Activated T-helper 9 cell treated with anti-CD3 and anti-CD28 coated beads, Interleukin-2, amount 50 U/mL, for 16 hours (primary cell): ENCODE data around the gene MPG.

Experiments
- DNase-seq: peaks from one replicate; pipeline ENCODE4 v3.0.0-alpha.2; 2020; ENCODE audit warnings: low read depth

The MPG gene

GRCh38 chr16:66309-67182 is 11.5 kb upstream of the MPG start:
- DNase-seq: no peak

GRCh38 chr16:67183-67791 is 10.7 kb upstream of the MPG start:
- no peak for DNase-seq

DNA sequence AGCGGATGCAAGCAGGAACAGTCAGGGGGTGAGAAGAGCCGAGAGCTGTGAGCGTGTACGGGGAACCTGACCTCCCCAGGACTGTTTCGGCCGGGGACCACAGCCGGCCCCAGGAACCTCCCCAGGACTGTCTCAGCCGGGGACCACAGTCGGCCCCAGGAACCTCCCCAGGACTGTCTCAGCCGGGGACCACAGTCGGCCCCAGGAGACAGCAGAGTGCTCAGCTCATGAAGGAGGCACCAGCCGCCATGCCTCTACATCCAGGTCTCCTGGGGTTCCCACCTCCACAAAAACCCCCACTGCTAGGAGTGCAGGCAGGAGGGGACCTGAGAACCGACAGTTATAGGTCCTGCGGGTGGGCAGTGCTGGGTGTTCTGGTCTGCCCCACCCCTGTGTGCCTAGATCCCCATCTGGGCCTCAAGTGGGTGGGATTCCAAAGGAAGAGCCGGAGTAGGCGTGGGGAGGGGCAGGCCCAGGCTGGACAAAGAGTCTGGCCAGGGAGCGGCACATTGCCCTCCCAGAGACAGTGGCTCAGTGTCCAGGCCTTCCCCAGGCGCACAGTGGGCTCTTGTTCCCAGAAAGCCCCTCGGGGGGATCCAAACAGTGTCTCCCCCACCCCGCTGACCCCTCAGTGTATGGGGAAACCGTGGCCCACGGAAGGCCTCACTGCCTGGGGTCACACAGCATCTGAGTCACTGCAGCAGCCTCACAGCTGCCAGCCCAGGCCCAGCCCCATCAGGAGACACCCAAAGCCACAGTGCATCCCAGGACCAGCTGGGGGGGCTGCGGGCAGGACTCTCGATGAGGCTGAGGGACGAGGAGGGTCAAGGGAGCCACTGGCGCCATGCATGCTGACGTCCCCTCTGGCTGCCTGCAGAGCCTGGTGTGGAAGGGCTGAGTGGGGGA is 9.9 kb upstream of the MPG start:
- no peak for DNase-seq

DNA sequence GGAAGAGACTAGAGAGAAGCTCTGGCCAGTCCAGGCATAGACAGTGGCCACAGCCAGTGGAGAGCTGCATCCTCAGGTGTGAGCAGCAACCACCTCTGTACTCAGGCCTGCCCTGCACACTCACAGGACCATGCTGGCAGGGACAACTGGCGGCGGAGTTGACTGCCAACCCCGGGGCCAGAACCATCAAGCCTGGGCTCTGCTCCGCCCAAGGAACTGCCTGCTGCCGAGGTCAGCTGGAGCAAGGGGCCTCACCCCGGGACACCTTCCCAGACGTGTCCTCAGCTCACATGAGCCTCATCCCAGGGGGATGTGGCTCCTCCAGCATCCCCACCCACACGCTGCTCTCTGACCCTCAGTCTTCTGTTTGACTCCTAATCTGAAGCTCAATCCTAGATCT is 8.8 kb upstream of the MPG start:
- no peak for DNase-seq

DNA sequence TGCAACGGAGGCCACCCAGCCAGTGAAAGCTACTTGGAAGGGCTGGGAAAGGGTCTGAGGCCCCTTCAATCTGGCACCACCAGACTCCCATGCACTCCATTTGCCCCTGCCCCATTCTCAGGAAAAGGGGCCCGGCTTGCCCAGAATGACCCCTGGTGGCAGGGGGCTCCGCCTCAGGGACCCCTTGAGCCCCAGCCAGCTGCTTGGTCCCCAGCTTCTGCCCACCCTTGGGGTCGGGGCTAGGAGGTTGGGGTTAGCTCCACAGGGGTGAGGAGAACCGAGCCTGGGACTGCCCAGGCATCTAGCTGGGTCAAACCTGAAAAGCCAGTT is 6.8 kb upstream of the MPG start:
- DNase-seq: no peak

DNA sequence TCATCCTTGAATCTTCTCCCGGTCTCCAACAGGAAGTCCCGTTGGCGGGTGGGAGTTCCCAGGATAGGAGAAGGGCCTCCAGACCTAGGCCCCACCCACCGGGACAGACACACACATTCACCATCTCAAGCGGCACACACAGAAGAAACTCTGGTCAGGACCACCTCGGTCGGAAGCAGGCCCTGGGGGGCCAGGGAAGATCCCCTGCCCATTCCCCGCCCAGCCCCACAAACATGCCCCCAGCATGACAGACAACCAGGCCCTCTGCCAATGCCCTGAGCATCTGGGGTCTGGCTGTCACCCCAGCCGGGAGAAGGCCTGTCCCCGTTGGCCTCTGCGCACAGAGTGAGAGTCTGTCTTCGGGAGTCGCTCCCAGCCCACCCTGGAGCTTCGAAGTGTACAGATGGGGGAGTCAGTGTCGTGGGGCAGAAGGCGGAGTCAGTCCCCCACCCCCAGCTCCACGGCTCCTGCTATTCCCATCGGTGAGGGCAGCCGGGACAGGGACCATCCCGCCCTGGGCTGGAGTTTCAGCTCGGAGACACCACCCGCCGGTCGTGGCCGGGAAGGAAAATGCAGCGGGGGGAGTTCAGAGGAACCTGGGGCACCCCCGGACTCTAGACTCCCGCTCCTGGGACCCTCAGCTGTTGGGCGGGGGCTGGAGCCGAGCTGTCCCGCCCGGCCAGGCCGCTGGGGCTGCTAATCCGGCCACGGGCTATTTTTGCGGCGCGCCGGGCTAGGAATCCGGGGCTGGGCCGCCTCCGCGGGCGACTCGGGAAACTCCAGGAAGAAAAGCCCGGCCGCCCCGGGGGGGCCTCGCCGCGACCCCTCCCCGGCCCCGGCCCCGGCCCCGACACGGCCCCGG is 6.3 kb upstream of the MPG start:
- DNase-seq: no peak

DNA sequence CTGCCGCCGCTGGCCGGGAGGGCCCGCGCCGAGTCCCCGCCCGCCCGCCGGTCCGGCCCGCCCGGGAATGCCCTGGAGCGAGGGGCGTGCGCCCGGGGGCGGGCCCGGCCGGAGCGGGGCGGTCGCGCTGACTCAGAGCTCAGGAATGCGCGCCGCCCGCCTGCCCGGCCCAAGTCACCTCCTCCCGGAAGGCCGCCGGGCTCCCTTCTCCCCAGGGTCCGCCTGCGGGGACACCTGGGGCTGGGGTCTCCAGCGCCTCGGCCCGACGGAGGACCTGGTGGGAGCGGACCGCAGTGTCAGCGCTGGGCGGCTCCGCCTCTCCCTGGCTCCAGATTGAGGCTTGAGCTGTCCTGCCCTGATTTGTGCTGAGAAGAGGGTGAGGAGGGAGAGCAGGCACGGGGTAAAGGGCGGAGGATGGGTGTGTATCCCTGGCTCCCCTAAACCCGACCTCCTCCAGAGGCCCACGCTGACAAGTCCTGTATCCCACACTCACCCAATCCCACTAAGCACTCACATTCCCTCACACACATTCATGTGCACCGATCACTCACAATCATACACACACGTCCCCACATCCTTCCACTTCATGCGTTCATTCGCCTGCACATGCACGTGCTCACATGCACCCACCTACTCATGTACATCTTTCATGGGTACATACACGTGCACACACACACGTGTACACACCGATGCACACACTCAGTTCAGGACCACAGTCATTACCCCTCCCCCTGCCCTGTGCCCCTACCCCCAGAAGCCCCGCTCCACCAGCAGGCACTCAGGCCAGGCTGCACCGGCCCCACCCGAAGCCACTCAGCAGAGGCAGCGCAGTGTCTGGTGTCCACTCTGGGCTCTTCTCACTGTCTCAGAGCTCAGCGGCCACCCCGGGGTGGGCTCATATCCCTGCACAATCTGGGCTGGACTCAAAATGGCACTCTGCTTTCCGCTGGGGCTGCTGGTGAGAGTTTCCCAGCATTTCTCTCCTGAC is 5.2 kb upstream of the MPG start, which contains the start of gene RHBDF1:
TSS of gene RHBDF1 (minus strand) at position 71 of the 988 bp plus-strand sequence. CDS start 7,616 bp downstream, outside the sequence.
- no peak for DNase-seq

DNA sequence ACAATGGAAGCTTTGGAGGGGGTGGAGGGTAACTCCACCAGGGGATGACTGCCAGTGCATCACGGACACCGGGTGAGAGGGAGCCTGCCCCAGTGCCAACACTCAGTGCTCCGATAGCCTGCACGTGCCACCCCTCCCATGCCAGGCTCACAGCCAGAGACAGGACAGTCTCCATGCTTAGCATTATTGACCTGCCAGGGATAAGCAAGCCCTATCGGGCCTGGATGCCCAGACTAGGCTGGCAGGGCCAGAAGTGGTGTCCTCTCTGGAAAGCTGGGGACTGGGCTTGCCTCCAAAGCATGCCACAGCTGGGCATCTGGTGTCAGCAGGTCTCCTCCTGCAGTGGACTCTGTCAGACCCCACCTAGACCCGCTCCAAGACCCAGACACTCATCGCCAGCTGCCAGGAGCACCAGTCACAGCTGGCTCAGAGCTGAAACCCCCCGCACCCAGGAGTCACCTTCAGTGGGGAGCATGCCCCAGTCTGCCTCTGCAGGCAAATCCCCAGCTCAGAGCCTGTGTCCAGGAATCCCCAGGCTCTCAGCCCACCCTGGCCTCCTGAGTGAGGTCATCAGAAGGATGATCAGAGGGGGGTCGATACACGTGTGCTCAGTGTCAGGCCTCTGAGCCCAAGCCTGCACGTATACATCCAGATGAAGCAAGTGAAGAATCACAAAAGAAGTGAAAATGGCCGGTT is 3.8 kb upstream of the MPG start:
- no peak for DNase-seq

DNA sequence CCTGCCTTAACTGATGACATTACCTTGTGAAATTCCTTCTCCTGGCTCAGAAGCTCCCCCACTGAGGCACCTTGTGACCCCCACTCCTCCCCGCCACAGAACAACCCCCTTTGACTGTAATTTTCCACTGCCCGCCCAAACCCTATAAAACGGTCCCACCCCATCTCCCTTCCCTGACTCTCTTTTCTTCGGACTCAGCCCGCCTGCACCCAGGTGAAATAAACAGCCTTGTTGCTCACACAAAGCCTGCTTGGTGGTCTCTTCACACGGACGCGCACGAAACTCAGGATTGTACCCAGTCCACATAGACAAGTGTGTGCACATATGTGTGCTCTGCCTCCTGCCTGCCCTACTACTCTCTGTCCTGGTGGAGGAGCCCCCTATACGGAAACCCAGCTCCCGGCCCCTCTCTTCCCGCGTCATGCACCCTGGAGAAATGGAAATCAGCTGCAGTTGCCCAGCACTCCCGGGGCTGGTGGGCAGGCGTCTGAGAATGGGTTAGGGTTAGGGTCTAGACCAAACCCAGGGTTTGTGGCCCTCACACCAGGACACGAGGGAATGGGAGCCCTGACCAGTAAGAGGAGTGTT is 3.2 kb upstream of the MPG start:
- DNase-seq: no peak

DNA sequence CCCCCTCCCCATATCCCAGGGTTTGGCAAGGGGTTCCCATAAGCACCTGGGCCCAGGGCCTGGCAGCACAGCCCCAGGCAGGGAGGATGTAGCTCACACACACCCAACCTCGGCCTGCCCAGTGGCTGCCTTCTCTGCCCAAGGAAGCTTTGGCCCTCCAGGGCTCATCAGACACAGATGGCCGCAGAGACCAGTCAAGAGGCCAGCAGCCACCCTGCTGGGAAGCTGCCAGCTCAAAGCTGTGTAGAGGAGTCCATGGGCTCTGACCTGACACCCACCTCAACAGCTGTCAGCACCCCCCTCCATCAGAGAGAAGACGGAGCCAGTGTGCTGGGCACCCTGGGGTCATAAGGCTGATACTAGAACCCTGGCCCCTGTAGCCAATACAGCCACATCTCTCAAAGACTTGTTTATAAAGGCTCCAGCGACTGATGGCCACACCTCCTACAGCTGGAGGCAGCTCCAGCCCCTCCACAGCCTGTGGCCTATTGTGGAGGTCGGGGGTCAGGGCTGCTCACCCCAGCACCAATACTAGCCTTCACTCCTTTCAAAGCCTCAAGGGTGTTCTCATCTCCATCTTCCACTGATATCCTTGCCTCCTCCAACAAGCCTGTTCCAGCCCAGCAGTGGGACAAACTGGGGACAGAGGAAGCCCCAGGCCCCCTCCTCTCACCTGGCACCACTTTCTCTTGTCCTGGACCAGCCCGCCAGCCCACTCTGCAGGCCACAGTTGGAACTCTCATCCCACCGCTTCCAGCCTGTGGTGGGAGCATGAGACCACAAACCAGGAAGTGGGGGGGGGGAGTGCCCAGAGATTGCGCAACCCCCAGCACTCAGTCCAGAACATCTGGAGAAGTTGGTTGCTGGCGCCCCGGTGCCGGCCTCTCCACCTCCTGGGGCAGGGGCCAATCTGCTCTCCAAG is 2.2 kb upstream of the MPG start:
- no peak for DNase-seq

DNA sequence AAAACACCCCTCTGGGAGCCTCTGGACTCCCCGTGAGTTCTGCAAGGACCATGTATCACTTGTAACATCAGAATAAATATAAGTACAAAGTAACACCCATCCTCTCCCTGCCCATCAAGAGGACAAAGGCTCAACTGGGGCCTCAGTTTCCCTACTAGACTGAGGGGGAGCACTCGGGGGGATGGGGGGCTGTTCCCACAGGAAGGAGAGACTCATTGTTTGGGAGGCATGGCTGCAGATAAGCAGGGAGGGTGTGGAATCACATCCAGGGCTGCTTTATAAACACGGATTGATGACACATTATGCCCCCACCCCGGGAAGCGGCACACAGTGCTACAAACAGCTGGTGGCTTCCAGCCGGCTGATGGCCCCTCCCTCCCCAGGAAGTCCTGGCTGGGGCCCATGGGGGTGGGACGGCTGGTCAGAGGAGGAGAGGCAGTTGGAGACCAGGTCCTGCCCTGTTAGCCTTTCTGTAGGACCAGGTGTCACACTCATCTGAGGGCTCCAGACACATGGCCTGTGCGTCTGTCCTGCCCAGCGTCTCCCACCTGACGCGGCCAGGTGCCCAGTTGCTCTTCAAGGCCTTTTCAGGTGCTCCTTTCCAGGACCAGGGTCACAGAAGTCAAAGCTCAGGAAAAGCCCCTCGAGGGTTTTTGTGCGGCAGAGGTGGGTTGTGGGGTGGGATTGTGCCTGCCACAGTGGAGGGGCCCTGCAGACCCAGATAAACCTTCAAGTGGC is 1.3 kb upstream of the MPG start:
- DNase-seq: no peak

DNA sequence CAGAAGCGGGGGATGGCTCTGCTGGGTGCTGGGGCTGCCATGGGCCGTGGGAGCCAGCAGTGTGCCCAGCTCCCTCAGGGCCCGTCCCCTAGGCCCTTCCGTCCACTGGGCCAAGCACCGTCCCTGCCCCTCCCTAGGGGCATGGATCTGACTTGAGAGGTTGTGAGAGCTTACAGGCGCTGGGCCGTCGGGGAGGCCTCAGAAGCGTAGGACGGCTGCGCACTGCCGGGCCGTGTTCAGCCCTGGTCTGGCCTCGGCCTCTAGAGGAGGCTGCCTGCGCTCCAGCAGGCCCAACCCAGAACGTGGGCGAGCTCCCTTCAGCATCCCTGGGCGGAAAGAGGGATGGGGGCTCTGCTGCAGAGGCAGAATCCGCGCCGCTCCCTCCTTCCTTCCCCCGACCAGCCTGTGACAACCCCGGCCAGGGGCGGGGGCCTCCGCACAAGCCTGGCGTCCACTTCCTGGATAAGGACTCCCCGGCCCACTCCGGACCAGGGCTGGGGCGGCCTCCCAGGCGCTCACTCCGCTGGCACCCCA is 685 bp upstream of the MPG start:
- no peak for DNase-seq

DNA sequence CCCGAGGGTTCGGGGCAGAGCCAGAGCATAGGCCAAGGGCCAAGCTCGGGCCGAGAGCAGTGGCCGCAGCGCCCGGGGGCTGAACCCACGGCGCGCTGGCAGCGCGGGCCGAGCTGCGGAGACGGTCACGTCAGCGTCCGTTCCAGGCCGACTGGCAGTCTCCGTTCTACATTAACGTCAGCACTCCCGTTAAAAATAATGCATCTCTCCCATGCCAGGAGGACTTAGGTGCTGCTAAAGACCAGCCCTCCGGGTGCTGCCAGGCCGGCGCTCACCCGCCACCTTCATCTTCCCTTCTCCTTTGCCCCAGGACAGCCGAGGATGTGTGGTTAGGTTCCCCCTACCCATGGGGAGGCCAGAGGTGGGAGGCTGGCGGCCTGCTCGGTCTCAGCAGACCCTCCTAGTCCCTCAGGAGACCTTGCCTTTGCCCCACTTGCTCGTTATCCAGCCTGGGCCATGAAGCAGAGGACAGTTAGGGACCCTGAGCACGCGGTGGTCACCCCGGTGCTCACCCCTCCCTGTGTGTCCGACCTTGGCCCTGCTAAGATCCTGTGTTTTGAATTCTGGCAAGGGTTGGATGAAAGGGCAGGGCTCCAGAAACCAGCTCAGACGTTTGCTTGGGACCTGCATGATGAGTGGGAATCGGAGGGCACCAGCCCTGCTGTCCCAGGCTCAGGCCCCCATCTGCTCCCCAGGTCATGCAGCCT is 572 bp downstream of the MPG start:
- DNase-seq: no peak

- DNase-seq: no peak
Measured at GRCh38 chr16:79151-80054, 1.4 kb downstream of the MPG start.

DNA sequence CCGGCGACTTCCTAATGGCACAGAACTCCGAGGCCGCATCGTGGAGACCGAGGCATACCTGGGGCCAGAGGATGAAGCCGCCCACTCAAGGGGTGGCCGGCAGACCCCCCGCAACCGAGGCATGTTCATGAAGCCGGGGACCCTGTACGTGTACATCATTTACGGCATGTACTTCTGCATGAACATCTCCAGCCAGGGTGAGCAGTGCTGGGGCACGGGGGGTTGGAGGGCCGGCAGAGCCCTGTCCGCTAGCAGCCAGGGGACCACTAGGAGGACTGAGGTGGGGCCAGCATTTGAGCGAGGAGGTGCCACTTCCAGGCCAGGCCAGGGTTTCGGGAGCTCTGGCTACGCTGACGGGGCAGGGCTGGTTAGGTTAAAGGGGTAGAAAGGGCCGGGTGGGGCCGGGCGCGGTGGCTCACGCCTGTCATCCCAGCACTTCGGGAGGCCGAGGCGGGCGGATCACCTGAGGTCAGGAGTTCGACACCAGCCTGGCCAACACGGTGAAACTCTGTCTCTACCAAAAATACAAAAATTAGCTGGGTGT is 5.1 kb downstream of the MPG start:
- no peak for DNase-seq
